Gastrocnemius medialis (tissue), 4 donors: ENCODE data around the gene KCNIP4.

ENCODE experiments used
- CTCF ChIP-seq, 5 experiments: fragments of 450-650 bp in 3 of 5; fragments of 200-600 bp in 2 of 5; sonication (generic) in 2 of 5; IDR thresholded peaks in 4 of 5; conservative IDR thresholded peaks in 1 of 5; 1 replicate in 4 of 5; 2 replicates in 1 of 5; pipeline ENCODE4 v1.5.1; 2016 to 2019; ENCODE audit warnings: antibody characterized with exemption in 5 of 5, mild to moderate bottlenecking in 3 of 5, moderate library complexity in 3 of 5
- POLR2A ChIP-seq, 2 donors: fragments of 450-650 bp; IDR thresholded peaks; one replicate each; pipeline ENCODE4 v1.6.1; 2017; ENCODE audit warnings: antibody characterized with exemption in 2 of 2, mild to moderate bottlenecking in 2 of 2, moderate library complexity in 2 of 2

- TF ChIP-seq CTCF (IDR thresholded peaks at IDR 0.05 in 4 of 5, conservative IDR thresholded peaks at IDR 0.05 in 1 of 5): no peak
- TF ChIP-seq POLR2A (IDR thresholded peaks at IDR 0.05): no peak
Observed at GRCh38 chr4:21290562-21290961, 658.0 kb downstream of the KCNIP4 start.
